Coronary artery (tissue), 2 donors: ENCODE results near the gene CA9.
A peak's percentile ranks its signal among the peaks of the same experiment; 100 is the strongest.

ENCODE experiments used
- DNase-seq: peaks from one replicate; pipeline ENCODE4 v3.0.0-alpha.2; 2017; ENCODE audit warnings: low spot score
- H3K27ac ChIP-seq, 2 donors: fragments of 200-600 bp; sonication (generic); one replicate each; pipeline ENCODE4 v1.5.1; 2016 to 2019
- H3K4me3 ChIP-seq: fragments of 200-600 bp; sonication (generic); 2 replicates; pipeline ENCODE4 v1.5.1; 2016; ENCODE audit warnings: mild to moderate bottlenecking, moderate library complexity
- CTCF ChIP-seq: fragments of 200-600 bp; sonication (generic); IDR thresholded peaks from one replicate; pipeline ENCODE4 v1.5.1; 2019; ENCODE audit warnings: antibody characterized with exemption

Gene CA9

DNA sequence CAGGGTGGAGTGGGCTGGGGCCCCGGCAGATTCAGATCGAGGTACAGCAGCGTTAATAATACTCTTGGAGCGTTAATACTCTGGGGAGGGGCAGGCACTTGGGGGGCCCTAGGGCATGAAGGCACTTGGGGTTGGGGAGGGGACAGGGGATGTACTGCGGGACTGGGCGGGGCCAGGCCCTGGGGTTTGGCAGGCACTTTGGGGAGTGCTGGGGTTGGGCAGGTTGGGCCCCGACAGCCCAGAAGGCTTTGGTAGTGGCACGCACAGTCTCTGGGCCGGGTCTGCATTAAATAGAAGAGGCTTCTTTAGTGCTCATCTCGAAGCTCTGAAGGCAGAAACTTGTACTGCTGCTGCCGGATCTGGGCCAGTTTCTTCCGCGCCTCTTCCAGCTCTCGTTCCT is 23.8 kb downstream of the CA9 start:
- TF ChIP-seq CTCF = no peak
- DNase-seq = no peak
- Histone ChIP-seq H3K4me3 (no peak overlapping the region), H3K27ac (peak overlapping the region; percentile 96)

DNA sequence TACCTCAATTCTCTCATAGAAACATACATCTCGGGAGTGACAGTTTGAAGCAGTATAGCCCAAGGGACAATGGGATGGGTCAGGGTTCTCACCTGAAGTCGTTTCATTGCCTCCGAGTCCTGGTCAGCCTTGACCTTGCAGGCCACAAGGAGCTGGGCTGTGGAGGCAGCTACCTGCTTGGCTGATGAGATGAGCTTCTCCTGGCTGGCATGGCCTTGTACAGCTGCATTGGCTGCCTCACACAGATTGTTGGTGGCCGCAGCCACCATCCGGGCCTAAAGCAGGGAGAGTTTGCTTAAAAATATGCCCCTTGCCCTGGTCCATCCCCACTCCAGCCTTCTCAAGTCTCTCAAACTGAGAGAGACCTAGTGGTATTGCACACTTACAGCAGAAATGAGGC is 24.5 kb downstream of the CA9 start:
- peak overlapping the region; percentile 96 for H3K27ac ChIP-seq

GRCh38 chr9:35700031-35700430 is 26.3 kb downstream of the CA9 start:
- TF ChIP-seq CTCF = no peak
- peak overlapping the region; percentile 96 for H3K27ac ChIP-seq
- no peak overlapping the region for H3K4me3 ChIP-seq
- DNase-seq = no peak

More for the DNA sequence above, 24.5 kb downstream of the CA9 start:
- no peak for DNase-seq
- no peak for TF ChIP-seq CTCF
- no peak overlapping the region for H3K4me3 ChIP-seq

GRCh38 chr9:35700942-35701341 is 27.2 kb downstream of the CA9 start:
- no peak for DNase-seq
- no peak for TF ChIP-seq CTCF
- Histone ChIP-seq H3K27ac (peak overlapping the region; percentile 3 to 96), H3K4me3 (no peak overlapping the region)

DNA sequence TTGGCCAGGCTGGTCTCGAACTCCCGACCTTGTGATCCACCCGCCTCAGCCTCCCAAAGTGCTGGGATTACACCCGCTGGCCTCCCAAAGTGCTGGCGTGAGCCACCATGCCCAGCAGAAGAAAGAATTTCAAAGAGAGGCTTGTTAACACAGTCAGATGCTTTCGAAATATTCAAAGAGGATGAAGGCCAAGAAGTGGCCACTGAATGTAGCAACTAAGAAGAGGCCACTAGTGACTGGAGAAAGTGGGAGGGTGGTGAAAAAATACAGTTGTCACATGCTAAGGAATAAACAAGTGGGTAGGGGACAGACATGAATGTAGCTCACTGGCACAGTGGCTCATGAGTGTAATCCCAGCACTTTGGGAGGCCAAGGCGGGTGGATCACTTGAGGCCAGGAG is 29.0 kb downstream of the CA9 start:
- no peak for DNase-seq
- Histone ChIP-seq H3K4me3 (no peak overlapping the region), H3K27ac (peak overlapping the region; percentile 3)
- TF ChIP-seq CTCF = no peak

DNA sequence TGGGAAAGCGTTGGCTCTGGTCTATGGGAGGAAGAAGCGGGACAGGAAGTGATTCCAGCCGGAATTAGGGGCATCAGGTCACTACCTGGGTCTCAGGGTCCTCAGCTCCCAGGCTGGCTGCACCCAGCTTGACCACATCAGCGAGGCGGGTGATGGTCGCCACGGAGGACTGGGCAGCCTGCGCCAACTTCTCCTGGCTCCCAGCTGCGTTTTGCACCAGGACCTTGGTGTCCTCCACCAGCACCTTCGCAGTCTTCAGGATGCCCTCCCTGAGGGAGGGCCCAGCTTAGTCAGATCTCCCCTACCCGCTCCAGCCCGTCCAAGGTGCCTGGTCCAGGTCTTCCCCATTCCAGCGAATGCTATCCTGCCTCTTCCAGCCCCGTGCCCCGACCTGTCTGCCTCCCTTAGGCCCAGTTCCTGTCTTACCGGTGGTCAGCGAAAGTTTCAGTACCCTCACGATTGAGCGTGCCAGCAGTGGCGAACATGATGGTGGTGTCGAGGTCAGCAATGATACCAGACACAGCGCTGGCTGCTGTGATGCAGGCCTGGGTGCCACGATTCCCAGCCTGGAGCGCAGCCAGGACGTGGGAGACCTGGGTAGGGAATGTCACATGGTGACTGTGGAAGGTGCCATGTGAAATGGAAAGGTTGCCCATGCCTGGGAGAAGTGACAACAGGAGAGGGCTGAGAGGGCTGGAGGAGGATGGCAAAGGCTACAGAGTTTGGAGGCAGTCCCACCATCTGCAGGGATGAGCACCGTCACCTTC is 30.4 kb downstream of the CA9 start:
- peak overlapping the region in 1 of 2 donors; percentile 46 for H3K27ac ChIP-seq
- TF ChIP-seq CTCF = no peak
- no peak for DNase-seq
- H3K4me3 ChIP-seq = no peak overlapping the region

DNA sequence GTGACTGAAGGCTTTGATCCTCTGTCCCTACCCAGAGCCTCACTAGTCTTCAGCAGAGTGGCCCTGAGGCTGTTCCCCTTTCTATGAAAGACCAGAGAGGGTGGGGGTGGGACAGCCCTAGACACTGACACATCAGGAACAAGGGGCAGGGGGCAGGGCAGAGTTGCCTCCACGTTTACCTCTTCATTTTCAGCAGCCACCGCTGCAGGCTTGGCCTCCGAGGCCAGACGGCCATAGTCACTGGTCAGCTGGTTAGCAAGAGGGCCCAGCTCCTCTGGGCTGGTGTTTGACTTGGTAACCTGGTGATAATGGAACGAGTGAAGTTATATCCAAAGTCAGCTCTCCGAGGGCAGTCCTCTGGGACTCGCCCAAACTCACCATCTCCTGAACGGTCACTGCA is 31.6 kb downstream of the CA9 start:
- no peak for TF ChIP-seq CTCF
- H3K4me3 ChIP-seq = no peak overlapping the region
- DNase-seq = no peak
- H3K27ac ChIP-seq = peak overlapping the region in 1 of 2 donors; percentile 46
